Suprapubic skin (tissue), 4 donors: ENCODE measurements around the gene SUSD4.

Experiments used
- CTCF ChIP-seq, 2 donors: fragments of 200-600 bp in 1 of 2; fragments of 450-650 bp in 1 of 2; sonication (generic) in 1 of 2; IDR thresholded peaks; one replicate each; pipeline ENCODE4 v1.5.1; 2016 to 2019; ENCODE audit warnings: antibody characterized with exemption in 2 of 2, mild to moderate bottlenecking in 1 of 2, moderate library complexity in 1 of 2
- EP300 ChIP-seq: sonication (generic); formaldehyde crosslinking; IDR thresholded peaks from one replicate; pipeline ENCODE4 v1.6.1; 2017; ENCODE audit warnings: antibody characterized with exemption
- POLR2A ChIP-seq, 2 donors: fragments of 450-650 bp; IDR thresholded peaks; one replicate each; pipeline ENCODE4 v1.6.1; 2017; ENCODE audit warnings: antibody characterized with exemption in 2 of 2, mild to moderate bottlenecking in 2 of 2, moderate library complexity in 2 of 2
- POLR2AphosphoS5 ChIP-seq, 3 donors: sonication (generic); formaldehyde crosslinking; IDR thresholded peaks; one replicate each; pipeline ENCODE4 v1.6.1; 2017; ENCODE audit warnings: antibody characterized with exemption in 3 of 3

DNA sequence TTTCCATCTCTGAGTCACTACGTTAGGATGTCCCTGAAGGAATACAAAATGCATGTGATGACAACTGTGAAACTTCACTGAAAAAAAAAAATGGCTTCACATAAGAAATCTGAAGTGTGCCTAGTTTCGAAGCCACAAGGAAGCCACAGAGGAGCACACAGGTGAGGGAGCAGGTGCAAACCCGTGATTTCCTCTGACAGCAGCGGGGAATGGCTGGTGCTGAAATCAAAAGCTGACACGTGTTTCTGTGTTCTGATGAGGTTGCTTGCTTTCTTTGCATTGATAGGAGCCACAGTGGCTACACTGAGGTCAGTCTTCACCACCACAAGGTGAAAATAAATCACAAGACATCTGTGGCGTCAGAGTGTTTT lies 115.2 kb downstream of the SUSD4 start:
- TF ChIP-seq POLR2AphosphoS5 (IDR thresholded peaks at IDR 0.05) = no peak
- no peak for TF ChIP-seq POLR2A (IDR thresholded peaks at IDR 0.05)
- TF ChIP-seq CTCF (IDR thresholded peaks at IDR 0.05) = no peak
- no peak for TF ChIP-seq EP300
